Fibroblast of pulmonary artery (primary cell): Measurements from ENCODE around the gene SAMD8.

Experiments used
- DNase-seq: peaks from one replicate; pipeline ENCODE4 v3.0.0-alpha.2; 2010; ENCODE audit warnings: low read depth
- H3K4me3 ChIP-seq: replicated peaks from 2 replicates; pipeline ENCODE4 v1.5.1; 2011; ENCODE audit warnings: low read depth, mild to moderate bottlenecking, control low read depth, low read length, moderate library complexity
- CTCF ChIP-seq: IDR thresholded peaks from 2 replicates; pipeline ENCODE4 v1.5.1; 2011; ENCODE audit warnings: mild to moderate bottlenecking, control low read depth, low read length, inconsistent platforms; ENCODE audit errors: missing control alignments

SAMD8 gene

GRCh38 chr10:75096749-75097148 lies 14.7 kb upstream of the SAMD8 start:
- no peak for DNase-seq
- no peak overlapping the region for H3K4me3 ChIP-seq
- TF ChIP-seq CTCF, result no peak

- TF ChIP-seq CTCF, result peak; percentile 45
- no peak overlapping the region for H3K4me3 ChIP-seq
- DNase-seq, result peak; percentile 42
Measured at GRCh38 chr10:75097666-75098285, 13.7 kb upstream of the SAMD8 start.

GRCh38 chr10:75098902-75099673 lies 12.4 kb upstream of the SAMD8 start:
- H3K4me3 ChIP-seq, result no peak overlapping the region
- DNase-seq, result no peak
- no peak for TF ChIP-seq CTCF

GRCh38 chr10:75099952-75100763 lies 11.3 kb upstream of the SAMD8 start:
- peak; percentile 92 for TF ChIP-seq CTCF
- DNase-seq, result peak; percentile 72

GRCh38 chr10:75100764-75101291 lies 10.6 kb upstream of the SAMD8 start:
- no peak for TF ChIP-seq CTCF
- no peak for DNase-seq
- no peak overlapping the region for H3K4me3 ChIP-seq

More at GRCh38 chr10:75099952-75100763, 11.3 kb upstream of the SAMD8 start:
- peak overlapping the region; percentile 12 for H3K4me3 ChIP-seq

GRCh38 chr10:75101416-75102251 lies 9.8 kb upstream of the SAMD8 start:
- no peak for DNase-seq
- H3K4me3 ChIP-seq, result no peak overlapping the region
- no peak for TF ChIP-seq CTCF
